ENCODE results near the gene MYF6.

DNA sequence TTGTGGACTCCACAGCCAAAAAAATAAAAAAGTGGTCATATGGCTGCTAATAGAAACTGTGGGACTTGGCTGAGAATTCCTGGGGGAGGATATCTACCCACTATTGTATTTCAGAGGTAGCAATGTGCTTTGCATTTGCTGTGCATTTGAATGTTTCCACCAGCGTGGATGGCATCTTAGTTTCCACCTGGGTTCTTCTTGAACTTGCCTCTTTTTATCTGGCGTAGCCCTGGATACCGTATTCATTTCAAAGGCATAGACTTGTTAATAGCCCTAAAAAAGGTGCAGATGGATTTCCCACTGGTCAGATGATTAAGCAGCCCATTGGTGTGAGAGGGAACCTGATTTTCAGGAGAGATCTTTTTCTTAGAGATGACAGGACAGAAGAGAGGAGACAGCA lies 7.4 kb downstream of the MYF6 start:
- TF ChIP-seq BCL11A (tag by site-specific recombination; IDR thresholded peaks at IDR 0.05; ENCODE audit: low read depth) (no peak), PRDM1 (tag by site-specific recombination; IDR thresholded peaks at IDR 0.05) (no peak), CTCF (tag by site-specific recombination; IDR thresholded peaks at IDR 0.05) (no peak), ZBTB6 (tag by site-specific recombination; IDR thresholded peaks at IDR 0.05) (no peak), ZNF704 (tag by site-specific recombination; IDR thresholded peaks at IDR 0.05) (no peak), ZNF24 (tag by site-specific recombination; IDR thresholded peaks at IDR 0.05) (no peak), ZNF121 (tag by site-specific recombination; IDR thresholded peaks at IDR 0.05) (no peak), ZNF423 (tag by site-specific recombination; IDR thresholded peaks at IDR 0.05) (no peak), ZNF394 (tag by site-specific recombination; IDR thresholded peaks at IDR 0.05; ENCODE audit: borderline replicate concordance) (no peak), SCRT2 (tag by site-specific recombination; IDR thresholded peaks at IDR 0.05) (no peak)
- TF ChIP-seq, protein P1, sequence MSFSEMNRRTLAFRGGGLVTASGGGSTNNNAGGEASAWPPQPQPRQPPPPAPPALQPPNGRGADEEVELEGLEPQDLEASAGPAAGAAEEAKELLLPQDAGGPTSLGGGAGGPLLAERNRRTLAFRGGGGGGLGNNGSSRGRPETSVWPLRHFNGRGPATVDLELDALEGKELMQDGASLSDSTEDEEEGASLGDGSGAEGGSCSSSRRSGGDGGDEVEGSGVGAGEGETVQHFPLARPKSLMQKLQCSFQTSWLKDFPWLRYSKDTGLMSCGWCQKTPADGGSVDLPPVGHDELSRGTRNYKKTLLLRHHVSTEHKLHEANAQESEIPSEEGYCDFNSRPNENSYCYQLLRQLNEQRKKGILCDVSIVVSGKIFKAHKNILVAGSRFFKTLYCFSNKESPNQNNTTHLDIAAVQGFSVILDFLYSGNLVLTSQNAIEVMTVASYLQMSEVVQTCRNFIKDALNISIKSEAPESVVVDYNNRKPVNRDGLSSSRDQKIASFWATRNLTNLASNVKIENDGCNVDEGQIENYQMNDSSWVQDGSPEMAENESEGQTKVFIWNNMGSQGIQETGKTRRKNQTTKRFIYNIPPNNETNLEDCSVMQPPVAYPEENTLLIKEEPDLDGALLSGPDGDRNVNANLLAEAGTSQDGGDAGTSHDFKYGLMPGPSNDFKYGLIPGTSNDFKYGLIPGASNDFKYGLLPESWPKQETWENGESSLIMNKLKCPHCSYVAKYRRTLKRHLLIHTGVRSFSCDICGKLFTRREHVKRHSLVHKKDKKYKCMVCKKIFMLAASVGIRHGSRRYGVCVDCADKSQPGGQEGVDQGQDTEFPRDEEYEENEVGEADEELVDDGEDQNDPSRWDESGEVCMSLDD (tag by site-specific recombination; IDR thresholded peaks at IDR 0.05): no peak
- TF ChIP-seq, protein P2, sequence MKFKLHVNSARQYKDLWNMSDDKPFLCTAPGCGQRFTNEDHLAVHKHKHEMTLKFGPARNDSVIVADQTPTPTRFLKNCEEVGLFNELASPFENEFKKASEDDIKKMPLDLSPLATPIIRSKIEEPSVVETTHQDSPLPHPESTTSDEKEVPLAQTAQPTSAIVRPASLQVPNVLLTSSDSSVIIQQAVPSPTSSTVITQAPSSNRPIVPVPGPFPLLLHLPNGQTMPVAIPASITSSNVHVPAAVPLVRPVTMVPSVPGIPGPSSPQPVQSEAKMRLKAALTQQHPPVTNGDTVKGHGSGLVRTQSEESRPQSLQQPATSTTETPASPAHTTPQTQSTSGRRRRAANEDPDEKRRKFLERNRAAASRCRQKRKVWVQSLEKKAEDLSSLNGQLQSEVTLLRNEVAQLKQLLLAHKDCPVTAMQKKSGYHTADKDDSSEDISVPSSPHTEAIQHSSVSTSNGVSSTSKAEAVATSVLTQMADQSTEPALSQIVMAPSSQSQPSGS (tag by site-specific recombination; IDR thresholded peaks at IDR 0.05; ENCODE audit: low read depth): no peak

Data from HEK293 (cell line).